OCI-M2 (cell line): ENCODE results near the gene HSP90B1.

Source experiments
- DNase-seq: peaks from one replicate; lab custom pipeline; 2025; ENCODE audit not compliant: unreplicated experiment; lab: John Stamatoyannopoulos, UW

The HSP90B1 gene

GRCh38 chr12:103930034-103930786, at the start of gene HSP90B1:
TSS of gene HSP90B1 (plus strand) at chr12:103930410. CDS start at chr12:103930516, 106 bp downstream.
- DNase-seq = peak; percentile 79

GRCh38 chr12:103881261-103881660, 48.9 kb upstream of the HSP90B1 start:
- no peak for DNase-seq

GRCh38 chr12:103882861-103883596, 47.2 kb upstream of the HSP90B1 start:
- DNase-seq = no peak

GRCh38 chr12:103883908-103884307, 46.3 kb upstream of the HSP90B1 start:
- DNase-seq = no peak

- no peak for DNase-seq
Observed at GRCh38 chr12:103884316-103884715, 45.9 kb upstream of the HSP90B1 start.

GRCh38 chr12:103886195-103886797, 43.9 kb upstream of the HSP90B1 start:
- DNase-seq = no peak

- no peak for DNase-seq
Observed at GRCh38 chr12:103887738-103888137, 42.5 kb upstream of the HSP90B1 start.

- DNase-seq = no peak
Observed at GRCh38 chr12:103897316-103897715, 32.9 kb upstream of the HSP90B1 start.

- DNase-seq = no peak
Observed at GRCh38 chr12:103901518-103902173, 28.6 kb upstream of the HSP90B1 start.

GRCh38 chr12:103903993-103904392, 26.2 kb upstream of the HSP90B1 start:
- no peak for DNase-seq

GRCh38 chr12:103905730-103906349, 24.4 kb upstream of the HSP90B1 start:
- no peak for DNase-seq

- DNase-seq = no peak
Observed at GRCh38 chr12:103908246-103908541, 22.0 kb upstream of the HSP90B1 start.

GRCh38 chr12:103908877-103909276, 21.3 kb upstream of the HSP90B1 start:
- DNase-seq = no peak

GRCh38 chr12:103909811-103910210, 20.4 kb upstream of the HSP90B1 start:
- no peak for DNase-seq

GRCh38 chr12:103912069-103912468, 18.1 kb upstream of the HSP90B1 start:
- no peak for DNase-seq

- no peak for DNase-seq
Observed at GRCh38 chr12:103913100-103913499, 17.1 kb upstream of the HSP90B1 start.

GRCh38 chr12:103915306-103915705, 14.9 kb upstream of the HSP90B1 start:
- no peak for DNase-seq

- no peak for DNase-seq
Observed at GRCh38 chr12:103917873-103918272, 12.3 kb upstream of the HSP90B1 start.

GRCh38 chr12:103924761-103925641, 5.2 kb upstream of the HSP90B1 start:
- no peak for DNase-seq

GRCh38 chr12:103928682-103929045, 1.5 kb upstream of the HSP90B1 start:
- no peak for DNase-seq
